Measurements from ENCODE around the gene PAMR1.
A peak's percentile ranks its signal among the peaks of the same experiment; 100 is the strongest.

Gene PAMR1

GRCh38 chr11:35414311-35414710 lies 111.1 kb downstream of the PAMR1 start:
- TF ChIP-seq CTCF (IDR thresholded peaks at IDR 0.05; ENCODE audit: low read length, missing control alignments): no peak
- no peak overlapping the region for H3K4me3 ChIP-seq (replicated peaks; ENCODE audit: low read depth, low read length)
- no peak for DNase-seq (ENCODE audit: low read depth)

GRCh38 chr11:35413598-35413997 lies 111.8 kb downstream of the PAMR1 start:
- H3K4me3 ChIP-seq (replicated peaks; ENCODE audit: low read depth, low read length): no peak overlapping the region
- TF ChIP-seq CTCF (IDR thresholded peaks at IDR 0.05; ENCODE audit: low read length, missing control alignments): no peak
- DNase-seq (ENCODE audit: low read depth): no peak

- no peak overlapping the region for H3K4me3 ChIP-seq (replicated peaks; ENCODE audit: low read depth, low read length)
- peak; percentile 33 for DNase-seq (ENCODE audit: low read depth)
- TF ChIP-seq CTCF (IDR thresholded peaks at IDR 0.05; ENCODE audit: low read length, missing control alignments): peak; percentile 44
Observed at GRCh38 chr11:35412285-35412684, 113.1 kb downstream of the PAMR1 start.

- no peak for TF ChIP-seq CTCF (IDR thresholded peaks at IDR 0.05; ENCODE audit: low read length, missing control alignments)
- DNase-seq (ENCODE audit: low read depth): no peak
- no peak overlapping the region for H3K4me3 ChIP-seq (replicated peaks; ENCODE audit: low read depth, low read length)
Observed at GRCh38 chr11:35407041-35407440, 118.4 kb downstream of the PAMR1 start.

GRCh38 chr11:35404388-35404775 lies 121.0 kb downstream of the PAMR1 start:
- peak; percentile 51 for DNase-seq (ENCODE audit: low read depth)
- no peak overlapping the region for H3K4me3 ChIP-seq (replicated peaks; ENCODE audit: low read depth, low read length)
- peak; percentile 60 for TF ChIP-seq CTCF (IDR thresholded peaks at IDR 0.05; ENCODE audit: low read length, missing control alignments)

GRCh38 chr11:35403765-35404387 lies 121.5 kb downstream of the PAMR1 start:
- TF ChIP-seq CTCF (IDR thresholded peaks at IDR 0.05; ENCODE audit: low read length, missing control alignments): no peak
- no peak for DNase-seq (ENCODE audit: low read depth)
- H3K4me3 ChIP-seq (replicated peaks; ENCODE audit: low read depth, low read length): no peak overlapping the region

Data from fibroblast of pulmonary artery (primary cell).